NCI-H1694 treated with DMSO at 0.1 percent for 48 hours (cell line): ENCODE data around the gene MAP3K19.
"Not testable (repeated sequence)": the region's sequence is repeated elsewhere in the genome, so short reads cannot be mapped to it uniquely, and the experiment has no call there.

Experiments used
- DNase-seq: peaks from one replicate; lab custom pipeline; 2025; lab: John Stamatoyannopoulos, UW

MAP3K19 gene

DNA sequence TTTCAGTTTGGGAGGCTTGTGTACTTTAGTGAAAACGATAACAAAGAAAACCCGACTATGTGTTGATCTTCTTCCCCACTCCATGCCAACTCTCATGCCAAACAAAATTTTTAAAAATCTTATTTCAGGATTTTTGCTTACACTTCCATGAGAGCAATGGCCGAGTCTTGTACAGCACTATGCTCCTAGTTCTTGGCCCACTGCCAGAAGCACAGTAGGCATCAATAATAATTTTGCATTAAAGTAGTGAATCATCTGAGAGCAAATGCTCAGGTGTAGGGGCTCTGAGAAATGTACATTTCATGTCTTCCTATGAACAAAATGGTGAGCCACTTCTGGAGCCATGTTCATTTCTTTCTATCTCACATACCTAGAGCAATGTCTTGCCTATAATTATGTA lies 62.2 kb downstream of the MAP3K19 start:
- DNase-seq, result no peak

DNA sequence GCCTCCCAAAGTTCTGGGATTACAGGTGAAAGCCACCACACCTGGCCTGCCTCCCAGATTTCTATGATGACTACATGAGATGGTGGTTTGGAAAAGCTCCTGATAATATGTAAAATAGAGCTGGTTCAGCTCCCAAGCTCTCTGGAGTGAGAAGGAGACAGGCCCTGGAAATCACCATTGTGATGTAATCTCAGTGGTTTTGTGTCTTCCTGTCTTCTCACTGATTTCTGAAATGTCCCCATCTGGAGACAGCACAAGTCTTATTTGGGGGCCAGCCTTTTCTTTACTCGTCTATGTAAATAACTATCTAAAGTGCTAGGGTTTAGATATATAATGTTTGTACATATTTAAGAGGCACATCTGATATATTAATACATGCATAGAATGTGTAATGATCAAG lies 64.6 kb downstream of the MAP3K19 start:
- DNase-seq, result no peak

DNA sequence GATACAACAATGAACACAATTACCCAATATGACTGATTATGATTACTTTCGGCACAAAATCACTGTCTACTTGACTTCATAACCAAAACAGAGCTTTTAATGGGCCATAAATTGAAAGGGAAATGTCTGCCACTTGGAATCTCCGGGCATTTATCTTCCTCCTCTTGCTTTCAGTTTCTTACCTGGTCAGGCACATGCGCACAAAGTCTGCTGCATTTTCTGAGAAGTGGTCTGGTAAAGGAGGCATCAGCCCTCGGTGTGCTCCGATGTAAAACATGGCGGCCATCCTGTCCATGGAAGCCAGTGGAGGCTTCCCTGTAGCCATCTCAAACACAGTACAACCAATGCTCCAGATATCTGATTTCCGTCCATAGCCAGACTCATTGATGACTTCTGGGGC lies 66.6 kb downstream of the MAP3K19 start:
- DNase-seq, result no peak

DNA sequence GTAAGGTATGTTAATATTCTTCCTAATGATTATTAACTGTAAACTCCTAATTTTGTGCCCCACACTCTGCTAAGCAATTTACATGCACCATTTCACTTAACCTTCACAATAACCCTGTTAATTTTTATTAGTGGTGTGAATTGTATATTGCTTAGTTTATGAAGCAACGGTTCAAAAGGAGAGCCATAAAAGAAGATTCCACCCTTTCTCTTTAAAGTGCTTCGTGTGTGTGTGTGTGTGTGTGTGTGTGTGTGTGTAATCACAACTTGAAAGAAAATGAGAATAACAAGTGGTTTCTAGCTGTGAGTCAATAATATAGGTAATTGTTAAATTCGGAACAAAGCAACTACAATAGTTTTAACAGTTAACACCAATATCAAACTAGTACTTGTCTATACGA lies 68.0 kb downstream of the MAP3K19 start:
- no peak for DNase-seq

DNA sequence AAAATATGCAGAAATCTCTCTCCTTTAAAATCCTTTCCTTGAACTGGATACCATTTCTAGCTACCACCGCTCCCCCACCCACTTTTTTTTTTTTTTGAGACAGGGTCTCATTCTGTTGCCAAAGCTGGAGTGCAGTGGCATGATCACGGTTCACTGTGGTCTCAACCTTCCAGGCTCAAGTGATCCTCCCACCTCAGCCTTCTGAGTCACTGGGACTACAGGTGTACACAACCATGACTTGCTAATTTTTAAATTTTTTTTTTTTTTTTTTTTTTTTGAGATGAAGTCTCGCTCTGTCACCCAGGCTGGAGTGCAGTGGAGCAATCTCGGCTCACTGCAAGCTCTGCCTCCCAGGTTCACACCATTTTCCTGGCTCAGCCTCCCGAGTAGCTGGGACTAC lies 70.1 kb downstream of the MAP3K19 start:
- DNase-seq, result not testable (repeated sequence)

DNA sequence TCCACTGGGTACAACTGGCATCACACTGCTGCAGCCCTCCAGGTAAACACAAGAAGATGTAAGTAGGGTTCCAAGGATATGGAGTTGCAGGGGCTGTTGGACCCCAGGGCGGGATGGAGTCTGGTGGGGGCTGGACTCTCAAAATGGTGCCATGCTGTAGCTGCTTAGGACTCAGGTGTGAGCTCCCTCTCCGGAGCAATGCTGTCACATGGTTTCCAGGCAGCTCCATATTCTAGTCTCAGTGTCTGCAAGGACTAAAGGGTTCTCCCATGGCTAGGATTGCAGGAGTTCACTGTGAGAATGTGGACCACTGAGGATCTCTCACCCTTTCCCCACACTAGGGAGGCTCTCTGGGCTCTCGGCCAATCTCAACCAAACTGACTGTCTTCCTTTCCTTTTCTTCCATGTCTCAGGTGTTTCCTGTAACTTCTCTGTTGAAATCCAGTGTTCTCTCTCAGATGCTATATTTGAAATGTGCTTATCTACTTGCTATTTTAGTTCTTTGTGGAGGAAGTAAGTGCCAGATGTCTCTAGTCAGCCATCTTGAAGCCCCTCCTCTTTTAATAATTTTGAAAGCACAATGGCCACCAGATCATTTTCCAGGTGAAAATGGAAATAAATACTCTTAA lies 71.1 kb downstream of the MAP3K19 start:
- DNase-seq, result no peak

DNA sequence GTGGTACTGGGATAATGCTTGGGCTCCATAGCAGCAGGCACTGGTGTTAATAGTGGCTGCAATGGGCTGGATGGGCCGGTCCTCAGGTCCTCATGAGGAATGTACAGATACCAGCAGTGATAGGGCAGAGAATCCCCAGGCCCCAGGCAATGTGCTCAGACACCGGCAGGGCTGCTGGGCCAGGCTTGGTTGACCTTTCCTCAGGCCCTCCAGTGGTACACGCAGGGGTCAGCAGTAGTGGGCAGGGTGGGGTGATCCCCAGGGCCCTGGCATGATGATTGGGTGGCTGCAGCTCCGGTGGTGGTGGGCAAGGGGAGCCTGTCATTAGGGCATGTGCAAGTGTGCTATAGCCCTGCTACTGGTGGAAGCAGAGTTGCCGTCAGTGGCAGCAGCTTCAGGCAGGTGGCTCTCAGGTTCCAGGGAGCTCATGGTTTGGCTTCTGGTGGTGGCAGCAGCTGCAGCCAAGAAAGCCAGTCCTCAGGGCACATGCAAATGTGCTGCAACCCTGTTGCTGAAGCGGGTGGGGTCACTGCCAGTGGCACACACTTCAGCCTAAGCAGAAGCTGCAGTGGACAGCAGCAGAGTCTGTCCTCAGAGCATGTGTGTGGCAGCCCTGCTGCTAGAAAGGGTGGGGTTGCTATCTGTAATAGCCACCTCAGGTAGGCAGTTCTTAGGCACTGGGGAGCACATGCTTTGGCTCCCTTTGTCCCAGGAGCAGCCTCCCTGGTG lies 71.8 kb downstream of the MAP3K19 start:
- DNase-seq, result no peak

DNA sequence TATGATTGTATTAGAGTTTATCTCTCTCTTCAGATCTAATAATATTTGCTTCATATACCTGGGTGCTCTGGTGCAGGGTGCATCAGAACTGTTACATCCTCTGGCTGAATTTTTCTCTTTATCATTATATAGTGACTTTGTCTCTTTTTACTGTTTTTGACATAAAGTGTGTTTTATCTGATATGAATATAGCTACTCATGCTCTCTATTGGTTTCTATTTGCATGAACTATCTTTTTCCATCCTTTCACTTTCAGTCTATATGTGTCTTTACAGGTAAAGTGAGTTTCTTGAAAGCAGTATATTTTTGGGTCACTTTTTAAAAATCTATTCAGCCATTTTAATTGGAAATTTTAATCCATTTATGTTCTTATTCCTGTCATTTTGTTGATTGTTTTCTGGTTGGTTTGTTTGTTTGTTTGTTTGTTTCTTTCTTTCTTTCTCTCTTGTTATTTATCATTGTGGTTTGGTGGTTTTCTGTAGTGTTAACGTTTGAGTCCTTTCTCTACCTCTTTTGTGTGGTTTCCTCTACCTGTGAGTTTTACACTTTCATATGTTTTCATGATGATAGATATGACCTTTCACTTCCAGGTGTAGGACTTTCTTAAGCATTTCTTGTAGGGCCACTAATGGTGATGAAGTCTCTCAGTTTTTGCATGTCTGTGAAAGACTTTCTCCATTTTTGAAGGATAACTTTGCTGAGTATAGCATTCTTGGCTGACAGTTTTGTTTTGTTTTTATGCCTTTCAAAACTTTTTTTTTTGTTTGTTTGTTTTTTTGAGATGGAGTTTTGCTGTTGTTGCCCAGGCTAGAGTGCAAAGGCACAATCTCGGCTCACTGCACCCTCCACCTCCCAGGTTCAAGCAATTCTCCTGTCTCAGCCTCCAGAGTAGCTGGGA lies 73.8 kb downstream of the MAP3K19 start:
- no peak for DNase-seq

DNA sequence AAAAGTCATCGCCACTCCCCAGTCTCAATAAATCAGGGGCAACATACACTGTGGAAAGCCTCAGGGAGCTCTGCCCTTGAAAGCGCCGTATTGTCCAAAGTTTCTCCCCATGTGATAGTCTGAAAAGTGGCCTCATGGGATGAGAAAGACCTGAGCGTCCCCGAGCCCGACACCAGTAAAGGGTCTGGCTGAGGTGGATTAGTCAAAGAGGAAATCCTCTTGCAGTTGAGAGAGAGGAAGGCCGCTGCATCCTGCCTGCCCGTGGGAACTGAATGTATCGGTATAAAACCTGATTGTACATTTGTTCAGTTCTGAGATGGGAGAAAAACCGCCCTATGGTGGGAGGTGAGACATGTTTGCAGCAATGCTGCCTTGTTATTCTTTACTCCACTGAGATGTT lies 80.1 kb downstream of the MAP3K19 start:
- DNase-seq, result not testable (repeated sequence)

DNA sequence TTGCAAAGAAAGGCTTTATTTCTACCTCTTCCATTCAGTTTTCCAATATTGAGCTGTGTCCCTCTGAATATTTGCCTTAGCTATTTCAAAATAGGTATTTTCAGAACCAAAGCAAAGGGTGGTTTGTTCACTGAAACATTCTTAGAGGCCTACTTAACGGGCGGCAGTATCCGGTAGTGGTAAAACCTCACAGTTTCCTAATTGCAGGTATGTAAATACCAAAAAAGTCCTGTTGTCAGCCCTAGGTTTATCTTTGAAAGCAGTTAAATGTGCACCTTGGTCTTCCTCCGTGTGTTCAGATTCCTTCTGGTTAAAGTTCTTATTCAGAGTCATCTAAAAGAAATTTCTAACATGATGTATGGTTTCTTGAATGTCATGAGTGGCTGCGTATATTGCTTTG lies 89.8 kb downstream of the MAP3K19 start:
- DNase-seq, result no peak

DNA sequence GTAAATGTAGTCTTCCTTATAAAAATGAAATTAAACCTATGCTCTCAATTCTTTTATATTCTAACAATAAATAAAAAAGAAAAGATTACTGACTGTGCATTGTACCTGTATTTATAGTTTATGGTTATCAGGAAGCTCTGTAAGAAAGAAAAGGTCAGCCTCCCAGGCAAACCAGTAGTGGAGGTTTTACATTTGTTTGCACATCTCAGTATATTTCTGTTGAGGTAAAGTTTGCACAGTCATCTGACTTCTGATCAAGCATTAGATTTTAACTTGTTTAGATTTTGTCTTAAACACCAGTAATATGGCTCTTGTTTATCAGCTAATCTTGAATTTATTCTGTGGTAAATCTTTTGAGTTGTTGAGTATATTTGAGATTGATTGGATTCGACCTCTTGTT lies 91.5 kb downstream of the MAP3K19 start:
- no peak for DNase-seq

DNA sequence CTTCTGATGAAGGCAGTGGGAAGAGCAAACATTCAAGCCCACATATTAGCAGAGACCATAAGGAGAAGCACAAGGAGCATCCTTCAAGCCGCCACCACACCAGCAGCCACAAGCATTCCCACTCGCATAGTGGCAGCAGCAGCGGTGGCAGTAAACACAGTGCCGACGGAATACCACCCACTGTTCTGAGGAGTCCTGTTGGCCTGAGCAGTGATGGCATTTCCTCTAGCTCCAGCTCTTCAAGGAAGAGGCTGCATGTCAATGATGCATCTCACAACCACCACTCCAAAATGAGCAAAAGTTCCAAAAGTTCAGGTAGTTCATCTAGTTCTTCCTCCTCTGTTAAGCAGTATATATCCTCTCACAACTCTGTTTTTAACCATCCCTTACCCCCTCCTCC lies 93.2 kb downstream of the MAP3K19 start:
- no peak for DNase-seq

DNA sequence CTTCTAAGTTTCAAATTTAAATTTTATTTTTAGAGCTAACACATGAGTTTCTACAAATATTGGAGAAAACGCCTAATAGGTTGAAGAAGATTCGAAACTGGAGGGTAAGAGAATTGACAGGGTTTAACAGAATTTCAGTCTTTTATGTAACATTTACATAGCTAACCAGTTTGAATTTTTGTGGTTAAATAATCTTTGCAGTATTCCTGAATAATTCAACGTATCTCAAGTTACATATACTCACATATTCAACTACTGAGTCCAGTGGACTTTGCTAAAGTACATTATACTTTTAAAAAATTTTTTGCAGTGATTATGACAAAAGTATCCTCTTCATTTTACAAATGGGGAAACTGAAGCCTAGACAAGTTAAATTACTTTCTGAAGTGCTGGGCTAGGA lies 94.6 kb downstream of the MAP3K19 start:
- no peak for DNase-seq

DNA sequence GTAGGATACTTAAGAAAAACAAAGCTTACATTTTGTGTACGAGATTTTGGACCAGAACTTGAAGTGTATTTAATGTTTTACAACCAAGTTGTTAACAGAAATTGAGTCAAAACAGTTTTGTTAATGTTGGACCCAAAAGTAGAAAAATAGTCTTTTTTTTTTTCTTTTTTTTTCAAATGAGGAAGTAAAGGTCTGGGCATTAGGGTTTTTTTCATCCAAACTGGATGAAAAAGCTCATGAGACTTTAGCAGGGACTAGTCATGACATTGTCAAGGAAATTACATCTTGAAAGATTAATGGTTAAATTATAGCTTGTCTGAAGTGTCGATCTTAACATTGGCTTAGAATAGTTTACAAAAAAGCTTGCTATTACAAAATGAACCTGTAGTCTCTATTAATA lies 96.4 kb downstream of the MAP3K19 start:
- no peak for DNase-seq

DNA sequence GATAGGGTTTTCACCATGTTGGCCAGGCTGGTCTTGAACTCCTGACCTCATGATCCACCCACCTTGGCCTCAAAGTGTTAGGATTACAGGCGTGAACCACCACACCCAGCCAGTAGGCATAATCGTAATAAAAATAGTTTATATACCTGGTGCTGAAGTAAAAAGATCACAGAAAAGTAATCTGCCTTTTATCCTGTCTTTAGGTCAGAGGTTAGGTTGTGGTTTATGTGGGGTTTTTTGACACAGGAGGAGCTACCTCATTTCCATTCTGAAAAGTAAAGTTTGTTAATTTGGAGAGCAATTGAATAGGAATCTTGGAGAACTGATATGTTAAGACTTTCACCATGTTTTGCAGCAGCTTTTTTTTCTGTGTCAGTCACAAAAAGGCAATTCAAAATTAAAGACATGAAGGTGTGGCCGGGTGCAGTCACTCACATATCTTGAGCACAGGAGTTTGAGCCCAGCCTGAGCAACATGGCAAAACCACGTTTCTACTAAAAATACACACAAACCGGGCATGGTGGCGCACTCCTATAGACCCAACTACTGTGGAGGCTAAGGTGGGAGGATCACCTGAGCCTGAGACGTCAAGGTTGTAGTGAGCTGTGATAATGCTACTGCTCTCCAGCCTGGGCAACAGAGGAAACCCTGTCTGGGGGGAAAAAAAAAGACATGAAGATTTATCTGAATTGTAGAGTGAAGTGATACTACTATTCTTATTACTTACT lies 97.1 kb downstream of the MAP3K19 start:
- no peak for DNase-seq

DNA sequence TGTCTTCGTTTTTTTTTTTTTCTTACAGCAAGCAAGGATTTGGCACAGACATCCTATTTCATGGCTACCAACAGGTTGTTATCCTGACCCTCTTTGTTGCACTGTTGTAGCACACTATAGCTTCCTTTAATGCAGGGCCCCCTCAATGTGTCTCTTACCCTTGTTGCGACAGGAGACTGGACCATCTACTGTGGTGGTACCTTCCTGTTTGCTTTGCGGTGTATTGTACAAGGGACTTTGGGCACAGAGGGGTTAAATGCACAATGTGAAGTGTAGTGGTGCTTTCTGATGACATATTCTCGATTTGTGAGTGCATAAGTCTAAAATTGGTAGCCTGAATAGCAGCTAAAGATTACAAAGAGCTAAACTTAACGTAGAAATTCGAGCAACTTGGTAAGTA lies 101.2 kb downstream of the MAP3K19 start:
- no peak for DNase-seq

DNA sequence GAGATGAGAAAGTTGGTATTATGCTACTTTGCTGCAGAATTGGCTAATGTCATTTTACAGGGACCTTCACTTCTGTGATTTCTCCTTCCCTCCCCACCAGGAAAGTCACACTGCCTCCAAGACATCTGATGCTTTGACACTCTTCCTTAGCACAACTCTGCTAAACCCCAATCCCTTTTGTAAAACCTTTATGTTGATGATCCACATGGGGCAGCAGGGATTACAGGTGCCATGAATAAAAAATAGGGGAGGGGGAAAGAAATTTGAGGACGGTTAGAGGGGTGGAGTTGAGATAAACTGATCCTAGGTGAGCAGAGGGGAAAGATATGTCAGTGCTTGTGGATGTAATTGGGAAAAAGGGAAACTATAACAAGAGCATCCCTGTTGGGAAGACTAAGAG lies 102.3 kb downstream of the MAP3K19 start:
- DNase-seq, result no peak

DNA sequence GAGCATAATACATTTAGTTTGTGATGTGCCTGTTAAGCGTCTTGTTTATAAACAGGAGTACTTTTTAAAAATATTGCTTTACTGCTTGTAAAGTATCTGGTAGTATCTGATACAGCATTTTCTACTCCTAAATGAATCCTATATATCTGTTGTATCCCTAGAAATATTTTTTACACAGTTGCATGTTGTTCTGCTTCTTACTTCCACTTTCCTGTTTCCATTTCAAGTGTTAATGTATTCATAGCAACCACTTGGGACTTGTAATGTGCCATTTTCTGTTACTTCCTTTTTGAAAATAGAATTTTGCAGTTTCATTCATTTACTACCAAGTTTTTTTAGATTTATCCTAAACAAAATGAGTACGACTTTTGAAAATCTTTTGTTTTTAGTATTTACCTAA lies 103.7 kb downstream of the MAP3K19 start:
- no peak for DNase-seq

DNA sequence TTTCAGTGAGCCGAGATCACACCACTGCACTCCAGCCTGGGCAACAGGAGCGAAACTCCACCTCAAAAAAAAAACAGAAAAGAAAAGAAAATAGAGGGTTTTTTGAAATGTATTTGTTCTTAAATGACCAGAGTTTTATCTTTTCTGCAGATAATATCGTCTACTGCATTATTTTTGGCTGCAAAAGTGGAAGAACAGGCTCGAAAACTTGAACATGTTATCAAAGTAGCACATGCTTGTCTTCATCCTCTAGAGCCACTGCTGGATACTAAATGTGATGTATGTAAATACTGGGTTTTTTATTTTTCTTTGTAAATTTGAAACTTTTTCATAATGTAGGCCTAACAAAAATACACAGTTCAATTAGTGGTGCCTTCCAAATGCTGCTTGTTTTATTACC lies 110.6 kb downstream of the MAP3K19 start:
- DNase-seq, result no peak

DNA sequence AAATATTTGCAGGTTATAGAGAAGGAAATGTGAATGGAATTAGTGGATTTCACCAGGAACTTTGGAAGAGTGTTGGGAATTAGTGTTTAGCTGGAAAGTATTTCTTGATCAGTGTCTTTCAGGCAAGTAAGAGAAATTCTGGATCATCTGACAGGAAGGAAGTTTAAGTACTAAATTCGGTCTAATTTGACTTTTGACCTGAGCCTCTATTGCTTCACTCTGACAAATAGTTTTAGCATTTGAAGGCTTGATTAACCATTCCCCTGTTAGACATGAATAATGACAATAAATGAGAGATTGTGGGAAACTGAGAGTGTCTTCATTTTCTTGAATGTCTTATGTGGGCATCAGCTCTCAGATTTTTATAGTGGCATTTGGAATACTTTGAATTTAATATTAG lies 112.6 kb downstream of the MAP3K19 start:
- no peak for DNase-seq

DNA sequence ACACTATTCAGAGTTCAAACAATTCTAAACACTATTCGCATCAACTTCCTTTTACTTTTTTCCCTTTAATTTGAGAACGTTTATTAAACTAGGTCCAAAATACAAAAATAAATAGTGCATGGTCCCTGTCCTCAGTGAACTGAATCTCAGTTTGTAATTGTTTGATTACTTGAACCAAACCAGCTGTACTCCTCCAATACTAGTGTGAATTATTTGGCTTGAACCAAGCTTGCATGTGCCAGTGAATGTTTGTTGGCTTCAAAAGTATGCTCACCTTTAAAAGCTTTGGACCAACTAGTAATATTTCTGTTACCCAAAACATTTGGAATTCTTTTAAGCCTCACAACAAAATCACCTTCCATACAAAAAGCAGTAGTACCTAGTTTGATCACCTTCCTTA lies 113.1 kb downstream of the MAP3K19 start:
- no peak for DNase-seq

DNA sequence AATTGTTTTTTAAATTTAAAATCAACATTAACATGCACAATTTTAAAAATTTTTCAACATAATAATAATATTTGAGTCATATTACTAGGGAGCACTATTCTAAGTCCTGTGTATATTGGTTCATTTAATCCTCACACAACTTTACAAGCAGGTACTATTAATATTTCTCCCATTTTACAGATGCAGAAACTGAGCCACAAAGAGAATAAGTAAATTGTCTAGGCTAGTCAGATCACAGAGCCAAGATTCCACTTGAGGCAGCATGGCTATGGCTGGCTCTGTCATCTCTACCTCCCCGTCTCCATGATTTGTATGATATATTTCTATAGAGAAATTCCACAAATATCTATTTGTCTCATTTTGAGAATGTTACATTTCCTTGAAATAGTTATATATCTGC lies 113.5 kb downstream of the MAP3K19 start:
- DNase-seq, result no peak
